HCT116 (cell line): Measurements from ENCODE around the gene TF.

ENCODE experiments used
- ATF3 ChIP-seq: IDR thresholded peaks from 2 replicates; pipeline ENCODE4 v1.6.1; 2012
- CBX3 ChIP-seq: IDR thresholded peaks from 2 replicates; pipeline ENCODE4 v1.6.1; 2012; ENCODE audit warnings: low read depth
- CEBPB ChIP-seq: IDR thresholded peaks from 2 replicates; pipeline ENCODE4 v1.6.1; 2012; ENCODE audit warnings: low read depth
- CTCF ChIP-seq, 3 experiments: fragments of 200-600 bp in 1 of 3; sonication (generic) in 1 of 3; IDR thresholded peaks in 2 of 3; conservative IDR thresholded peaks in 1 of 3; 2 replicates each; pipeline ENCODE4 v1.5.1; 2012 to 2017; ENCODE audit warnings: low read depth in 2 of 3, low read length in 2 of 3, antibody characterized with exemption in 1 of 3, borderline replicate concordance in 1 of 3, control low read depth in 1 of 3, mild to moderate bottlenecking in 1 of 3, mixed read lengths in 1 of 3, mixed run types in 1 of 3, moderate library complexity in 1 of 3; ENCODE audit not compliant: insufficient read depth in 1 of 3
- ELF1 ChIP-seq: IDR thresholded peaks from 2 replicates; pipeline ENCODE4 v1.6.1; 2012; ENCODE audit warnings: low read depth, borderline replicate concordance
- EZH2 ChIP-seq: fragments of 200-600 bp; sonication (generic); IDR thresholded peaks from 2 replicates; pipeline ENCODE4 v1.6.1; 2017; ENCODE audit warnings: antibody characterized with exemption, mixed run types
- EZH2phosphoT487 ChIP-seq: fragments of 200-600 bp; IDR thresholded peaks from 2 replicates; pipeline ENCODE4 v1.6.1; 2018; ENCODE audit warnings: antibody characterized with exemption, borderline replicate concordance
- MAX ChIP-seq: IDR thresholded peaks from 2 replicates; pipeline ENCODE4 v1.6.1; 2012
- POLR2A ChIP-seq: IDR thresholded peaks from 2 replicates; pipeline ENCODE4 v1.7.0; 2011; ENCODE audit warnings: borderline replicate concordance; ENCODE audit not compliant: insufficient read depth, insufficient read length; ENCODE audit errors: extremely low read depth
- POLR2AphosphoS5 ChIP-seq: IDR thresholded peaks from 2 replicates; pipeline ENCODE4 v1.6.1; 2011; ENCODE audit warnings: mild to moderate bottlenecking, low read depth, low read length, moderate library complexity
- REST ChIP-seq: IDR thresholded peaks from 2 replicates; pipeline ENCODE4 v1.6.1; 2012; ENCODE audit warnings: low read depth
- SIN3A ChIP-seq: IDR thresholded peaks from 2 replicates; pipeline ENCODE4 v1.6.1; 2012; ENCODE audit warnings: low read depth
- ZNF274 ChIP-seq: fragments of 200-500 bp; sonication (Bioruptor generic); IDR thresholded peaks from 2 replicates; pipeline ENCODE4 v1.6.1; 2014; ENCODE audit warnings: mild to moderate bottlenecking, low read depth, low read length, inconsistent platforms

- no peak for TF ChIP-seq EZH2
- no peak for TF ChIP-seq POLR2A
- no peak for TF ChIP-seq CTCF (IDR thresholded peaks at IDR 0.05 in 2 of 3, conservative IDR thresholded peaks at IDR 0.05 in 1 of 3; ENCODE audit: borderline replicate concordance in 1 of 3, insufficient read depth in 1 of 3, low read depth in 2 of 3, low read length in 2 of 3)
- no peak for TF ChIP-seq ELF1
- no peak for TF ChIP-seq POLR2AphosphoS5
- no peak for TF ChIP-seq REST
- no peak for TF ChIP-seq ZNF274
- no peak for TF ChIP-seq CBX3
- TF ChIP-seq ATF3, result no peak
- TF ChIP-seq MAX, result no peak
- no peak for TF ChIP-seq EZH2phosphoT487
- no peak for TF ChIP-seq CEBPB
- no peak for TF ChIP-seq SIN3A
These were observed 66.7 kb downstream of the TF start for GRCh38 chr3:133812872-133813271.
